ENCODE results near the gene FYB1.

The FYB1 gene

GRCh38 chr5:39080168-39080567 is 139.2 kb downstream of the FYB1 start:
- no peak for TF ChIP-seq CTCF (IDR thresholded peaks at IDR 0.05; ENCODE audit: control insufficient read depth, extremely low read depth, insufficient read depth)
- DNase-seq (ENCODE audit: low read depth): no peak
- H3K4me3 ChIP-seq (ENCODE audit: low read depth, low read length): no peak overlapping the region

GRCh38 chr5:39079147-39079546 is 140.2 kb downstream of the FYB1 start:
- H3K4me3 ChIP-seq (ENCODE audit: low read depth, low read length): no peak overlapping the region
- TF ChIP-seq CTCF (IDR thresholded peaks at IDR 0.05; ENCODE audit: control insufficient read depth, extremely low read depth, insufficient read depth): no peak
- no peak for DNase-seq (ENCODE audit: low read depth)

GRCh38 chr5:39076757-39077728 is 142.3 kb downstream of the FYB1 start:
- no peak overlapping the region for H3K4me3 ChIP-seq (ENCODE audit: low read depth, low read length)
- no peak for DNase-seq (ENCODE audit: low read depth)
- no peak for TF ChIP-seq CTCF (IDR thresholded peaks at IDR 0.05; ENCODE audit: control insufficient read depth, extremely low read depth, insufficient read depth)

- TF ChIP-seq CTCF (IDR thresholded peaks at IDR 0.05; ENCODE audit: control insufficient read depth, extremely low read depth, insufficient read depth): no peak
- no peak overlapping the region for H3K4me3 ChIP-seq (ENCODE audit: low read depth, low read length)
Observed at GRCh38 chr5:39076101-39076756, 143.1 kb downstream of the FYB1 start.

GRCh38 chr5:39074017-39074814 is 145.1 kb downstream of the FYB1 start, which contains the start of gene RICTOR:
Gene RICTOR, minus strand, starts transcription at chr5:39074399. Its CDS starts 22 bp downstream, at chr5:39074377.
- DNase-seq (ENCODE audit: low read depth): no peak
- no peak for TF ChIP-seq CTCF (IDR thresholded peaks at IDR 0.05; ENCODE audit: control insufficient read depth, extremely low read depth, insufficient read depth)
- H3K4me3 ChIP-seq (ENCODE audit: low read depth, low read length): peak within 1 kb of the TSS; percentile 84

More at GRCh38 chr5:39076101-39076756, 143.1 kb downstream of the FYB1 start:
- no peak for DNase-seq (ENCODE audit: low read depth)

- H3K4me3 ChIP-seq (ENCODE audit: low read depth, low read length): peak overlapping the region; percentile 84
- no peak for DNase-seq (ENCODE audit: low read depth)
- no peak for TF ChIP-seq CTCF (IDR thresholded peaks at IDR 0.05; ENCODE audit: control insufficient read depth, extremely low read depth, insufficient read depth)
Observed at GRCh38 chr5:39073767-39074016, 145.7 kb downstream of the FYB1 start.
